ENCODE data around the gene CGA.

- TF ChIP-seq CTCF (IDR thresholded peaks at IDR 0.05) (no peak), POLR2A (IDR thresholded peaks at IDR 0.05) (no peak)
Observed at GRCh38 chr6:87124074-87124473, 29.2 kb upstream of the CGA start.

Measured in uterus (tissue), 2 donors.